GM08714 (cell line): Measurements from ENCODE around the gene ADAM33.

Experiments used
- H3K4me3 ChIP-seq: fragments of 200-500 bp; sonication (Bioruptor generic); 2 replicates; pipeline ENCODE4 v1.5.1; 2014; ENCODE audit warnings: mild to moderate bottlenecking, low read length, inconsistent platforms
- ZNF274 ChIP-seq: IDR thresholded peaks from 2 replicates; pipeline ENCODE4 v1.6.1; 2012; ENCODE audit warnings: mild to moderate bottlenecking, low read depth, low read length

Gene ADAM33

DNA sequence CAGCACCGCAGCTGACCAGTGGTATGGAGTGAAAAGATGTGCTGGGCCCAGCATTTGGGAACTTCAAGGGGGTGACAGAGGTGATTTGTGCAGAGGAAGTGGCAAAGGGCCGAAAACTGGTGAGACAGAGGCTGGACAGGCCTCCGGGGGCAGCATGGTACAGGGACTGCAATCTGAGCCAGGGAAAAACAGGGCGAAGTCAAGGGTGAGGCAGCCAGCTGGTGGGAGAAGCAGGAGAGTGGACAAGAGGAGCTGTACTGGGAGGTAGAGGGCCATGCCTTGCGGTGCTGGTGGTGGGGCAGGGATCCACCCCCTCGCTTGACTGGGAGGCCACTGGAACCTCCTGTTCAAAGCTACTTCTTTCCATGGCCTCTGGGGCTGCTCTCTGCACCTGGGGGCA lies 11.3 kb downstream of the ADAM33 start:
- H3K4me3 ChIP-seq: no peak overlapping the region
- TF ChIP-seq ZNF274: no peak

DNA sequence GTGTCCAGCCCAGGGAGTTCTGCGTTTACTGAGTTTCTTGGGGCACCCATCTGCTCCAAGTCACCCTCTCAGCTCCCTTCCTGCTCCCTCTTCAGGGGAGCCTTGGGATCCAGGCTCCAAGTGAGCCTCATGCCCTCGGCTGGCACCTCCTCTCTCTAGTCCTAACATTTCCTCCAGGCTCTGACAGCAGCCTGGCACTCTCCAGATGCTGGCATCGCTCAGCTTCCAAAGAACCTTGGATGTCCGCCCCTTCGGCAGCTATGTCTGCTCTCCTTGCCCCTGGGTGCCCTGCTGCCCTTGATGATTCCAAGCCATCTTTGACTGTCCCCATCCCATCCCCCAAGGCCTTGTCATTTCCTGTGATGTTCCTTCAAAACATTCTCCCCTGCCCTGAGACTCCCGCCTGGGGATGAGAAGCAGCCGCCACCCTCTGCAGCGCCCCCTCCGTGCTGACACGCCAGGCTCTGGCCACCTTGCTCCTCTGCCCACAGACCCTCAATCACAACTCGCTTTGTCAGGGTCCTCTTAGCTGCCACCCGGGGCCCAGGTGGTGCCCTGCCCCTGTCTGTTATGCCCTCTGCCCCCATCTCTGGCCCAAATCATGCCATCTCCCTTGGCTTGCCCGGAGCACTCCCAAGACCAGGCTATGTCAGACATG lies 12.0 kb downstream of the ADAM33 start:
- H3K4me3 ChIP-seq: no peak overlapping the region
- TF ChIP-seq ZNF274: no peak

DNA sequence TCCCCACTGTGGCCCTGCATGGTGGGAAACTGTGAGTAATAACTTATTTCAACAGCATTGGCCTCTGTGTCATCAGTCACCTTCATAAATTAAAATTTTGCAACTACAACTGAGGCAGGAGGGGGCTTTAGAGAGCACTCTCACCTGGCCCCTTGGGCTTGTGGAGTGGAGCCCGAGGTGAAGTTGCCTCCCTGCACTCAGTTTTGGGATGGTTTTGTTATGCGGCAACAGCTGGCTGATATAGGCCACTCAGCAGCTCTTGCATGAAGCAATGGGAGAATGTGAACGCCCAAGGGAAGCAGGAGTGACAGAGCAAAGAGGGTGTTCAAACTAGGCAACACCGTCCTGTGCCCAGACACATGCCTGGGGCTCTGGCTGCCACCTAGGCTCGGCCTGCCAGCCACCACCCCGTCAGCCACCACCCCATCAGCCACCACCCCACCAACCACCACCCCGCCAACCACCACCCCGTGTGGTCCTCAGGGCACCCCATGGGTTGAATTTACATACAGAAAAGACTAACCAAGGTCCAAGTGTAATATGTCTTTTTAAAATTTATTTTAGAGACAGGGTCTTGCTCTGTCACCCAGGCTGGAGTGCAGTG lies 14.3 kb downstream of the ADAM33 start:
- TF ChIP-seq ZNF274: no peak
- H3K4me3 ChIP-seq: no peak overlapping the region

DNA sequence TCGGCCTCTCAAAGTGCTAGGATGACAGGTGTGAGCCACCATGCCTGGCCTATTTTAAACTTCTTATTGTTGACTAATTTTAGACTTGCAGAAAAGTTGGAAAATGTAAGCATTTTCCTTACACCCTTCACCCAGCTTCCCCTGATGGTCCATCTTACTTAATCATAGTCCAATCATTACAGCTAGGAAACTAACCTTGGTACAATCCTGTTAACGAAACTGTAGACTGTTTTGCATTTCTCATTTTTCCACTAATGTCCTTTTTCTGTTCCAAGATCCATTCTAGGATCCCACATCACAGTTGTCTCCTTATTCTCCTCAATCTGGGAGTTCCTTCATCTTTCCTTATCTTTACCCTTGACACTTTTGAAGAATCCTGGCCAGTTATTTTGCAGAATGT lies 18.0 kb downstream of the ADAM33 start:
- no peak overlapping the region for H3K4me3 ChIP-seq
- no peak for TF ChIP-seq ZNF274

DNA sequence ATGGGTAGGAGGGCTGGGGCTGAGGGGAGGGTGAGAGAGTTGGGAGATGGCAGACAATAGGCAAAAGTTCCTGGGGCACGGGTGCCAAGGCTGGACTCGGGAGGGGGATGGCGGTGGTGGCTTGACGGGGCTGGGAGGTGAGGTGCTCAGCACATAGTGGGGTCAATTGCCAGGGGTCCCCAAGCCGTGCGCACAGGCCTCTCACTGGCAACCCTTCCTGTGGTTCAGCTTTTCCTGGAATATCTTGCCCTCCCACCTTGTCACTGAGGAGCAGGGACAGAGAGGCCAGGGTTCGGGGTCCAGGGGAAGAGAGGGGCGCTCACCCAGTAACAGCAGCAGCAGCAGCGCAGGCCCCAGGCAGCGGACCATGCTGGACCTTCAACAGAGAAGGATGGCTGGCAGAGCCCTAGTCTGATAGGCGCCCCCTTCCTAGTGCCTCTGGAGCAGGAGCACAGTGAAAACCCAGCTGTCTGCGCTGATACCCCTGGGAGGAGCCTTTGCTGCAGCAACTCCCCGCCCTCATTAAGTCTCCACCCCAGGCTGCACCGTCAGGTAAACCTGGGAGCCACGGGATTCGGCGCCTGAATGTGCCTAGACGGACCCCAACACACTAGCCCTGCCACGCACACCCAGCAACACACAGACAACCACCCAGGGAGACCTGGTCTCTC lies 18.6 kb downstream of the ADAM33 start, which contains the start of gene GFRA4:
Gene GFRA4 (minus strand): TSS at position 369 of the 671 bp plus-strand sequence. CDS start 0 bp downstream, at position 369.
- H3K4me3 ChIP-seq: no peak within 1 kb of the TSS
- TF ChIP-seq ZNF274: no peak

DNA sequence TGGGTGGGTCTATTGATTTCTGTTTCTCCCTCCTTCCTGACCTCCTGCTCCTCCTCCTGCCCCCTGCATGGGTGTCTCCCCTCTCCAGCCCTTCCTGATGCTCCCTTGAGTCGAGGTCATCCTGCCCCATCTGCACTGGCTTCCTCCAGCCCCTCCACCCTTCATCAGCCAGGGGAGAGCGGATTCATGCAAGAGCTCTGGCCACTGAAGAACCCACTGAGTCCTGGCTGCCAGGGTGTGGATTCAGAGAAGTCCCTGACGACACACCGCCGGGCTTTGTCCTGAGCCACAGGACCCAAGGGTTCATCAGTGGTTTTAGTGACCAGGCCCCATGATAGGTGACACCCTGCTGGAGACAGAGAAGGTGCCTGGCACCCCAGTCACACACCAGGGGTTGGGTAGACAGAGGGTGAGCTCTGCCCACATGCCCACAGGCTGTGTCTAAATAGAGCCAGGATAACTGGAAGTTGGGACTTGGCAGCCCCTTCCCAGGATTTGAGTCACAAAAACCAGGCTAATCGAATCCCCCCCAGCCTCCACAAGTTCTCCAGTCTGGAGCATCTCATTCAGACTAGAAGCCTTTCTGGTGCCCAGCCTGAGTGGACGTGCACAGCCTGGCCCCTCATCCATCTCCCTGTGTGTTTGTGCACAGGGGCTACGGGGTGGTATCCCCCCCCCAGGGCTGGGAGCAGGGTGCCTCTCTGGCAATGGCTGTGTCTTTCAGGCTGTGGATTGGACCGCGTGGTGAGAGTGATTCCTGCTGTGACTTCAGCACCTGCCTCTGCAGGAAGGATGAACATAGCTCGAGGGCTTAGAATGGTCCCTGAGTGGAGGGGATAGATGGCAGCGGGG lies 19.8 kb downstream of the ADAM33 start:
- no peak for TF ChIP-seq ZNF274

DNA sequence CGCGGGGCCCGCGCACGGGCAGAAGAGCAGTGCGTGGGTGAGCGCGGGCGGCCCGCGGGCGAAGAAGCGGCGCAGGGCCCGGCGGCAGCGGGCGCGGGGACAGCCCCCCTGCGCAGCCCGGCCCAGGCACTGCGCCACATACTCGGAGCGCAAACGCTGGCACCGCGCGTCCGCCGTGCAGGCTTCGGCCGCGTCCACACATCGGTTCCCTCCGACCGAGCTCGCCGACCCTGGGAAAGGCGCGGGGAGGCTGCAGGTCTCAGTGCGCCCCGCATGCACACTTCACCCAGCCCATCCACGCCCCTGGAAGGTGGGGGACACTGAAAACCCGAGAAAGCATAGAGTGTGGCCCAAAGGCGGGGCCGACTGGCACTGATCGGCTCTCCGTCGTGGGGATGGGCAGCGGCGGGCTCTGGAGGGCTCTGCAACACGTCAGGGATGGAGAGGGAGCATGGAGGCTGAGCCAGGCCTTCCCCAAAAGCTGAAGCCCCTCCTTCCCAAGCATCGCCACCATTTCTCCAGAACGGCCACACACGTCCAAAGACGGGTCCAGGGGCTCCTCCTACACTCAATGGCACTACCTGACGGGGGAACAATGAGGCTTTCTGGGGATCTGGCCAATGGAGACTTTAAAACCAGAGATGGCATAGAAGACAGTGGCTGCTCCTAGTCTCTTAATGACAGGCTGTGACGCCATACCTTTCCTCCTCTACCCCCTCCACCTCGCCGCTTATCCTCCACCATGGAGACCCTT lies 20.6 kb downstream of the ADAM33 start:
- H3K4me3 ChIP-seq: no peak overlapping the region
- no peak for TF ChIP-seq ZNF274

More for the DNA sequence above, 19.8 kb downstream of the ADAM33 start:
- H3K4me3 ChIP-seq: no peak overlapping the region

DNA sequence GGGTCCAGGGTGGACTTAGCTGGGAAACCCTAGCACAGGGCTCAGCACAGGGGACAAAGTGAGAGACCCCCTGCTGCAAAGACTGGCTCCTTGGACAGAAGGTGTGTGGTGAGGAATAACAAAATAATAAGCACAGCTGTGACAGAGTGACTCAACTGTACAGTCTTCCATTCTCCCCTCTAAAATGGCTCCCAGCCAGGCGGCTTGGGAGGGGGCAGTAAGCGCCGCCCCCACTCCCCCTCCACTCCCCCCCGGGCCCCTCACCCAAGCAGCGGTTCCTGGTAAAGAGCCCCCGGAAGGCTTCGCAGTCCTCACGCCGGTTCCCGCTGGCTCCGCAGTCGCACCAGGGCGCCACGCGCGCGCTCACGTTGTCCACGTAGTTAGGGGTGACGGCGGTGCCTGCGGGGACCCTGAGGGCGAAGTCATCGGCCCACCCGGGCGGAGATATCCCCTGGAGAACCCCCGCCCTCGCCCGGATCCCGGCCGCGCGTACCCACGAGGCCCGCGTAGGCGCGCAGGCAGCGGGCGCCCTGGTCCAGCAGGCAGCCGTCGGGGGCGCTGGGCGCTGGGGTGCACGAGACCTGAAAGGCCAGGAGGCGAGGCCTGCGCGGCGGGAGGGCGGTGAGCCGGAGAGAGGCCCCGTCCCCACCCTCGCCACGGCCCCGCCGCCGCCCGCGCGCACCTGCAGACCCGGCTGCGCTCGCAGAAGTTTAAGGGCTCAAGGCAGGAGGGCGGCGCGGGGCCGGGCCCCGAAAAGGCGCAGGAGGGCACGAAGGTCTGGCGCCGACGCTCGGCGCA lies 21.3 kb downstream of the ADAM33 start:
- H3K4me3 ChIP-seq: no peak overlapping the region
- TF ChIP-seq ZNF274: no peak

DNA sequence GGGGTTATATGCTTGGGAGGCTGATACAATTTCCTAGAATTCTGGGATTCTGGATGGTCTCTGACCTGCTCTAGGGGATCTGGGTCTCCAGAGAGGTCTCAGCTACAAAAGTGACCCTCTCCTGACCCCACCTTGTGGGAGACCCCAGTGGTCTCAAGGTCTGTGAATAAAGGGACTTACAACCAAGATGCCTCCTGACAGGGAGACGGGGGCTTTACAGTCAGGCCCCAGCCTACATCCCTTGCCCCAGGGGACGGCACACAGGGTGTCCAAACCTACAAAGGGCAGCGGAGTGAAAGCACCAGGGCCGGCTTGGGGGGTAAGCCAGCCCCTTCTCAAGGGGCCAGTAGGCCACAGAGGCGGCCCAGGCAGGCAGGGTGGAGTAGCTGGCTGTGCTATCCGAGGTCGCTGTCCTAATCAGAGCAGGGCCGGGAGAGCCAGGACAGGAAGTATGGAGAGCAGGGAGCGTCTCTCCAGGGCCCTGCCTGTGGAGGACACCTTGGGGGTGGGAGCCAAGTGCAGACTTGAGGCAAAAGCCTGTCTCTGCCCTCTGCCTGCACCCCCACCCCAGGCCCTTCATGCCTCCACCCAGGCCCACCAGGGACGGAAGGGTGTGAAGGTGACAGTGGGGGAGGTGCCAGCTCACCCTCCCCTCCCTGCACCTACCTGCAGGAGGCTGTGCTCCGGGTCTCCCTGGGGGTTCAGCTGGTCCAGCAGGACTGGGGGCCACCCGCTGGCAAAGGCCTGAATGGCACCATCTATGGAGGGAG lies 22.1 kb downstream of the ADAM33 start:
- H3K4me3 ChIP-seq: no peak overlapping the region
- no peak for TF ChIP-seq ZNF274

DNA sequence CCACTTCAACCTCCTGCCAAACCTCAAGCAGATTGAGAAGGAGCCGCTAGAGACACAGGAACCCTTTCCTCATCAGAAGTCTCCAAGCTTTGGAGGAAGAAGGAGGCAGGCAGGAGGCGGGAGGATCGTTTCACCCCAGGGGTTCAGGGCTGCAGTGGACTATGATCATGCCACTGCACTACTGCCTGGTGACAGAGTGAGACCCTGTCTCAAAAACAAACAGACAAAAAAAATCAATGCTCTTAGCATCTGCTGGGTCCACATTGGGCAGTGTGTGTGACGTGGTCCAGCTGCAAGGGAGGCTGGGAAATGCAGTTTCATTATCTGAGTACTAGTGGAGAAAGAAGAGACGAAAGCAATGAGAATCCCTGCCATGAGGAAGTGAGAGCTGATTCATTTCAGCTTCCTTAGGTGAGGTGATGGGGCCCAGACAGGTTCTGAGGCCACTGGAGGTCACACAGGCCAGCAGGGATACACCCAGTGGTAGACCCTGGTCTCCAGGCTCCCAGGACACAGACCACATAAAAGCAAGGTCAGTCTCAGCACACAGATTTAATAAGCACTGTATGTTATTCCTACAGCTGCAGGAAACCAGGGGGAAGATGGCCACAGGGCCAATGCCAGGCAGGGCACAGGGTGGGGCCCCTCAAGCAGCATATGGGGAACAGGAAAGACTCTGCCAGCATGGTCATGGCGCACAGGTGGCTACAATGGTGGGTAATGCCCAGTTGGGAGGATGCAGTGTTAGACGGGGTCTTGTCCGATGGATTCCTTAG lies 22.9 kb downstream of the ADAM33 start:
- TF ChIP-seq ZNF274: no peak
- H3K4me3 ChIP-seq: no peak overlapping the region

DNA sequence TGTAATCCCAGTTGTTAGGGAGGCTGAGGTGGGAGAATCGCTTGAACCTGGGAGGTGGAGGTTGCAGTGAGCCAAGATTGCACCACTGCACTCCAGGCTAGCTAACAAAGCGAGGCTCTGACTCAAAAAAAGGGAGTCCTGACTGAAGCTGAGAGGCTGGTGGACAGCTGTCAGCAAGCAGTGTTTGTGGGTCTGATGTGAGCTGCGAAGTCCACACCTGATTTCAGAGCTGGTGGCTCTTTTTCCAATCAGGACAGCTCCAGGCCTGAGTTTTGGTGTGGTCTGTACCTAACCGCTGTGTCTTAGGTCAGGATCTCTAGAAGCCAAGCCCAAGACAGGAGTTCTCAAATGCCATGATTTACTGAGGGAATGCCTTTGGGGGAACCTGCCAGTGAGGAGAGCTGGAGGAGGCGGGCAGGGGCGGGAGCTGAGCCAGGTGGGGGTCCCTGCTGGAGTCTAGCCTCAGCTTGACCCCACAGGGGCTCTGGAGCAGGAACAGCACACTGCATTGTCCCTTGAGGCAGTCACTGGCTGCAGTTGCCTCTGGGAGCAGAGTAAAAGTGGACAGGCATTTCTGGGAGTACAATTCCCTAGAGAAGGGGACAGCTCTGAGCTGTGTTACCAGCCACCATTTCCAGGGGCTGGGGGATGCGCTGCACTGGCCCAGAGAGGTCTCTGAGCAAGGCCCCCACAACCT lies 23.6 kb downstream of the ADAM33 start:
- no peak for TF ChIP-seq ZNF274
- H3K4me3 ChIP-seq: no peak overlapping the region
